Neutrophil (primary cell): Measurements from ENCODE around the gene RNF144A.

Source experiments
- H3K27ac ChIP-seq: fragments of 200-600 bp; sonication (generic); 2 replicates; pipeline ENCODE4 v1.5.1; 2016; ENCODE audit warnings: mild to moderate bottlenecking, moderate library complexity
- H3K27me3 ChIP-seq: fragments of 200-600 bp; sonication (generic); 2 replicates; pipeline ENCODE4 v1.6.0; 2016; ENCODE audit warnings: mild to moderate bottlenecking
- H3K36me3 ChIP-seq: fragments of 200-600 bp; sonication (generic); 2 replicates; pipeline ENCODE4 v1.5.1; 2017
- H3K4me1 ChIP-seq, 2 experiments: fragments of 200-600 bp in 1 of 2; sonication (generic) in 1 of 2; 1 replicate in 1 of 2; 2 replicates in 1 of 2; pipeline versions ENCODE4 v1.5.1 to v1.6.1; 2013 to 2016; ENCODE audit warnings: low read depth in 1 of 2, low read length in 1 of 2, mild to moderate bottlenecking in 1 of 2, moderate library complexity in 1 of 2; ENCODE audit not compliant: control insufficient read depth in 1 of 2, insufficient read depth in 1 of 2
- H3K4me3 ChIP-seq, 2 experiments: fragments of 200-600 bp in 1 of 2; sonication (generic) in 1 of 2; 1 replicate in 1 of 2; 2 replicates in 1 of 2; pipeline ENCODE4 v1.5.1; 2013 to 2016; ENCODE audit warnings: low read depth in 1 of 2, low read length in 1 of 2, mild to moderate bottlenecking in 1 of 2, moderate library complexity in 1 of 2
- H3K9me3 ChIP-seq: fragments of 200-600 bp; sonication (generic); 2 replicates; pipeline ENCODE4 v1.5.1; 2016
- CTCF ChIP-seq: fragments of 200-600 bp; sonication (generic); IDR thresholded peaks from 2 replicates; pipeline ENCODE4 v1.5.1; 2016; ENCODE audit warnings: antibody characterized with exemption

Gene RNF144A

GRCh38 chr2:6956566-6956965 is 39.4 kb downstream of the RNF144A start:
- H3K4me1 ChIP-seq: no peaks in the 10 kb centered on the region
- no peaks in the 10 kb centered on the region for H3K27me3 ChIP-seq
- no peak overlapping the region for H3K4me3 ChIP-seq
- no peak overlapping the region for H3K27ac ChIP-seq
- no peaks in the 10 kb centered on the region for H3K9me3 ChIP-seq
- H3K36me3 ChIP-seq: peaks cover 4% of the 10 kb centered on the region
- TF ChIP-seq CTCF: no peak

GRCh38 chr2:6957031-6957714 is 40.0 kb downstream of the RNF144A start:
- TF ChIP-seq CTCF: no peak
- no peaks in the 10 kb centered on the region for H3K4me1 ChIP-seq
- no peak overlapping the region for H3K4me3 ChIP-seq
- no peaks in the 10 kb centered on the region for H3K9me3 ChIP-seq
- H3K27me3 ChIP-seq: no peaks in the 10 kb centered on the region
- H3K27ac ChIP-seq: no peak overlapping the region
- peaks cover 4% of the 10 kb centered on the region for H3K36me3 ChIP-seq

GRCh38 chr2:6957910-6958615 is 40.9 kb downstream of the RNF144A start:
- no peaks in the 10 kb centered on the region for H3K9me3 ChIP-seq
- peaks cover 4% of the 10 kb centered on the region for H3K36me3 ChIP-seq
- H3K27me3 ChIP-seq: no peaks in the 10 kb centered on the region
- H3K4me1 ChIP-seq: no peaks in the 10 kb centered on the region
- no peak for TF ChIP-seq CTCF
- H3K4me3 ChIP-seq: no peak overlapping the region
- H3K27ac ChIP-seq: no peak overlapping the region

- no peaks in the 10 kb centered on the region for H3K9me3 ChIP-seq
- H3K27ac ChIP-seq: no peak overlapping the region
- H3K36me3 ChIP-seq: peaks cover 4% of the 10 kb centered on the region
- H3K4me3 ChIP-seq: no peak overlapping the region
- no peaks in the 10 kb centered on the region for H3K4me1 ChIP-seq
- TF ChIP-seq CTCF: no peak
- H3K27me3 ChIP-seq: no peaks in the 10 kb centered on the region
Observed at GRCh38 chr2:6958616-6959235, 41.5 kb downstream of the RNF144A start.

GRCh38 chr2:6959751-6960150 is 42.5 kb downstream of the RNF144A start:
- no peaks in the 10 kb centered on the region for H3K4me1 ChIP-seq
- no peak overlapping the region for H3K4me3 ChIP-seq
- TF ChIP-seq CTCF: no peak
- no peak overlapping the region for H3K27ac ChIP-seq
- H3K9me3 ChIP-seq: no peaks in the 10 kb centered on the region
- peaks cover 4% of the 10 kb centered on the region for H3K36me3 ChIP-seq
- no peaks in the 10 kb centered on the region for H3K27me3 ChIP-seq
